IMR-90 (cell line): ENCODE measurements around the gene TTLL9. TPM values are rescaled to one million over a fixed set of nuclear protein-coding genes. Genes with fewer than 3 reads are reported as not detected.

Source experiments
- ATAC-seq: fragments of 200-7000 bp; cut with Tn5 transposase; 2 replicates; pipeline ENCODE4 v1.9.1; 2020; ENCODE audit warnings: low read depth, mild to moderate bottlenecking, moderate library complexity
- BruUV-seq: library from RNA; stranded (reverse); fragments of 400-500 nt; replicated peaks from 2 replicates; lab custom pipeline; 2021; lab: Mats Ljungman, UMichigan
- CTCF ChIA-PET: fragments of 300-600 bp; formaldehyde crosslinking; extraction: SDS; loops from one replicate; lab custom pipeline; 2021; ENCODE audit warnings: antibody characterized with exemption; lab: Yijun Ruan, JAX
- POLR2A ChIA-PET: fragments of 300-600 bp; sonication (Branson Sonifier 250); formaldehyde crosslinking; loops from one replicate; lab custom pipeline; 2022; ENCODE audit warnings: antibody characterized with exemption; ENCODE audit not compliant: unreplicated experiment; lab: Charles Lee
- DNase-seq: peaks from one replicate; pipeline ENCODE4 v3.0.0; 2013
- H2AFZ ChIP-seq: replicated peaks from 2 replicates; pipeline ENCODE3; 2013; ENCODE audit warnings: low read length, mild to moderate bottlenecking; ENCODE audit not compliant: poor library complexity
- H2AK5ac ChIP-seq: 2 replicates; pipeline ENCODE4 v1.6.1; 2013; ENCODE audit warnings: low read depth, low read length, inconsistent platforms
- H2AK9ac ChIP-seq: replicated peaks from 2 replicates; pipeline ENCODE3; 2013; ENCODE audit warnings: mild to moderate bottlenecking, low read depth, low read length, moderate library complexity; ENCODE audit not compliant: poor library complexity
- H2BK120ac ChIP-seq: 2 replicates; pipeline ENCODE4 v1.6.1; 2013; ENCODE audit warnings: low read depth, low read length, inconsistent platforms
- H2BK15ac ChIP-seq: 3 replicates; pipeline ENCODE4 v1.6.1; 2013; ENCODE audit warnings: low read depth, low read length, inconsistent platforms
- H2BK20ac ChIP-seq: 2 replicates; pipeline ENCODE4 v1.6.1; 2013; ENCODE audit warnings: low read depth, mild to moderate bottlenecking, inconsistent platforms, low read length, moderate library complexity
- H2BK5ac ChIP-seq: 2 replicates; pipeline ENCODE4 v1.6.1; 2013; ENCODE audit warnings: mild to moderate bottlenecking, low read depth, low read length, inconsistent platforms; ENCODE audit not compliant: poor library complexity, severe bottlenecking
- H3K14ac ChIP-seq: replicated peaks from 2 replicates; pipeline ENCODE4 v1.6.1; 2013; ENCODE audit warnings: low read depth, low read length, inconsistent platforms
- H3K18ac ChIP-seq: 2 replicates; pipeline ENCODE4 v1.6.1; 2013; ENCODE audit warnings: low read depth, low read length, control low read depth
- H3K23ac ChIP-seq: 2 replicates; pipeline ENCODE4 v1.6.1; 2013; ENCODE audit warnings: low read depth, low read length, inconsistent platforms
- H3K27ac ChIP-seq: 2 replicates; pipeline ENCODE4 v1.5.1; 2013; ENCODE audit warnings: mild to moderate bottlenecking, control low read depth, low read length; ENCODE audit not compliant: insufficient read depth
- H3K27me3 ChIP-seq: 2 replicates; pipeline ENCODE4 v1.6.1; 2013; ENCODE audit warnings: low read length; ENCODE audit not compliant: control insufficient read depth, insufficient read depth
- H3K36me3 ChIP-seq: 2 replicates; pipeline ENCODE4 v1.6.1; 2013; ENCODE audit warnings: low read length, mixed read lengths; ENCODE audit not compliant: control insufficient read depth, insufficient read depth
- H3K4ac ChIP-seq: 2 replicates; pipeline ENCODE4 v1.6.1; 2013; ENCODE audit warnings: low read depth, low read length, inconsistent platforms
- H3K4me1 ChIP-seq: 2 replicates; pipeline ENCODE4 v1.6.1; 2013; ENCODE audit warnings: low read length, mixed read lengths; ENCODE audit not compliant: control insufficient read depth, insufficient read depth
- H3K4me2 ChIP-seq: 2 replicates; pipeline ENCODE4 v1.6.1; 2013; ENCODE audit warnings: low read depth, mild to moderate bottlenecking, control low read depth, low read length, moderate library complexity
- H3K4me3 ChIP-seq: 2 replicates; pipeline ENCODE4 v1.5.1; 2013; ENCODE audit warnings: low read depth, mild to moderate bottlenecking, control low read depth, low read length, moderate library complexity; ENCODE audit not compliant: insufficient read depth
- H3K56ac ChIP-seq: 2 replicates; pipeline ENCODE4 v1.6.1; 2013; ENCODE audit warnings: low read length, inconsistent platforms; ENCODE audit not compliant: insufficient read depth; ENCODE audit errors: extremely low read depth
- H3K79me1 ChIP-seq, 2 experiments: 2 replicates each; pipeline ENCODE4 v1.6.1; 2013; ENCODE audit warnings: low read length in 2 of 2, inconsistent platforms in 1 of 2, low read depth in 1 of 2
- H3K9ac ChIP-seq: 2 replicates; pipeline ENCODE4 v1.6.1; 2013; ENCODE audit warnings: low read depth, low read length, control low read depth
- H3K9me1 ChIP-seq: 2 replicates; pipeline ENCODE4 v1.6.1; 2013; ENCODE audit warnings: low read length, inconsistent platforms; ENCODE audit not compliant: insufficient read depth
- H3K9me3 ChIP-seq: 2 replicates; pipeline ENCODE4 v1.6.1; 2013; ENCODE audit warnings: low read length; ENCODE audit not compliant: control insufficient read depth, insufficient read depth
- H4K20me1 ChIP-seq: 2 replicates; pipeline ENCODE4 v1.6.1; 2013; ENCODE audit warnings: low read length, inconsistent platforms; ENCODE audit not compliant: insufficient read depth
- H4K5ac ChIP-seq: 2 replicates; pipeline ENCODE4 v1.6.1; 2013; ENCODE audit warnings: mild to moderate bottlenecking, low read depth, low read length, control low read depth
- H4K8ac ChIP-seq, 2 experiments: 2 replicates each; pipeline ENCODE4 v1.6.1; 2013; ENCODE audit warnings: low read depth in 2 of 2, low read length in 2 of 2, control low read depth in 1 of 2, inconsistent platforms in 1 of 2
- H4K91ac ChIP-seq: 2 replicates; pipeline ENCODE4 v1.6.1; 2013; ENCODE audit warnings: low read depth, low read length, inconsistent platforms; ENCODE audit not compliant: insufficient read depth
- CEBPB ChIP-seq: IDR thresholded peaks from 2 replicates; pipeline ENCODE4 v1.6.1; 2012; ENCODE audit warnings: low read depth, low read length, improper control_type of control experiment
- CHD1 ChIP-seq: IDR thresholded peaks from 2 replicates; pipeline ENCODE4 v1.6.1; 2012; ENCODE audit warnings: low read depth, low read length, improper control_type of control experiment
- MAFK ChIP-seq: IDR thresholded peaks from 2 replicates; pipeline ENCODE4 v1.6.1; 2012; ENCODE audit warnings: low read depth, low read length, improper control_type of control experiment
- SMC3 ChIP-seq: fragments of 150-350 bp; IDR thresholded peaks from 2 replicates; pipeline ENCODE4 v1.6.1; 2016; ENCODE audit warnings: low read depth, mild to moderate bottlenecking, antibody characterized with exemption, low read length, moderate library complexity
- WGBS, 2 experiments: methylation state at CpG; one replicate each; pipeline versions ENCODE4 v1.1.5 to v1.1.7; 2013; ENCODE audit warnings: missing lambda C conversion rate in 2 of 2; ENCODE audit not compliant: insufficient read length in 1 of 2; ENCODE audit errors: extremely low coverage in 2 of 2; 5-methylcytosine and 5-hydroxymethylcytosine counted together
- dilution Hi-C: fragments of 300-500 bp; cut with HindIII; formaldehyde crosslinking; loops from one replicate; pipeline ENCODE4 v1.14.3; 2018; ENCODE audit warnings: low sequenced_read_pairs; ENCODE audit not compliant: unreplicated experiment
- in situ Hi-C: fragments of 300-500 bp; cut with MboI; formaldehyde crosslinking; loops from 3 replicates; pipeline ENCODE4 v1.14.3; 2019; ENCODE audit warnings: low sequenced_read_pairs, inconsistent platforms, mixed read lengths
- intact Hi-C: fragments of 100-400 bp; cut with micrococcal nuclease; formaldehyde crosslinking; loops from 2 replicates; pipeline ENCODE4 v1.10.0; 2022
- polyA plus RNA-seq, 3 experiments: library from polyadenylated mRNA; depleted of rRNA; stranded (reverse); fragments of >200 nt; gene quantifications; 2 replicates each; pipeline ENCODE4 v1.2.3, GENCODE V29; 2012; ENCODE audit warnings: low replicate concordance in 1 of 3
- total RNA-seq: library from RNA; depleted of rRNA; stranded (reverse); fragments of >200 nt; gene quantifications from 2 replicates; pipeline ENCODE4 v1.2.3, GENCODE V29; 2012

TTLL9 gene
- total and polyA plus RNA-seq, 2 of the 4 experiments (the other 2 are of a cell fraction) = not detected

DNA sequence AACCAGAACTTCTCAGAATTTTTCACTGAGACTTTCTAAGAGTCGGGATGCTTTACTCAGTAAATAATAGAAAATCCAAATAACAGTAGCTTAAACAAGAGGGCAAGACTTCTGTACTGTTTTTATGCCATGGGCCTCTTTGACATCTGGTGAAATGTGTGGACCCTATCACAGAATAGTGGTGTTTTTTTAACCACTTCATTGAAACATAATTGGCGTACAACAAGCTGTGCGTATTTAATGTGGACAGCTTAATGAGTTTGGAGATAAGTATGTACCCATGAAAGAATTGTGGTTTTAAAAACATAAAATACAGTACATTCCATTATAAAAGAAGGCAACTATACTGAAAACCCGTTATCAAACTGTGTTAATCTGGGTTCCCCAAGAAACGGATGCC lies 43.7 kb downstream of the TTLL9 start:
- H3K27ac ChIP-seq = no peak overlapping the region
- no CpG with 5 or more reads among the region's 5 CpGs for WGBS, 2 experiments
- no peak overlapping the region for H4K5ac ChIP-seq
- H4K8ac ChIP-seq = no peak overlapping the region
- H2BK20ac ChIP-seq = no peak overlapping the region
- H3K4me2 ChIP-seq = no peak overlapping the region
- no peaks in the 10 kb centered on the region for H3K9me1 ChIP-seq
- H2BK120ac ChIP-seq = no peak overlapping the region
- no peak overlapping the region for H4K91ac ChIP-seq
- ChIA-PET POLR2A (no interaction called here), CTCF (interaction anchor here (0.6 kb wide), 1 partner anchor 61 kb away, joined by 4 read pairs; no protein-coding TSS in a partner anchor)
- TF ChIP-seq MAFK (no peak), CHD1 (no peak), CEBPB (no peak), SMC3 (no peak)
- BruUV-seq = no TSS peak
- ATAC-seq = no peak
- no peaks in the 10 kb centered on the region for H3K79me1 ChIP-seq
- no peak overlapping the region for H3K56ac ChIP-seq
- no peak overlapping the region for H3K4ac ChIP-seq
- DNase-seq = no peak
- H3K36me3 ChIP-seq = no peaks in the 10 kb centered on the region
- H3K18ac ChIP-seq = no peak overlapping the region
- no peaks in the 10 kb centered on the region for H3K4me1 ChIP-seq
- H3K14ac ChIP-seq = no peak overlapping the region
- H2BK15ac ChIP-seq = no peak overlapping the region
- H3K9ac ChIP-seq = no peak overlapping the region
- H3K27me3 ChIP-seq = peaks cover 51% of the 10 kb centered on the region
- no peak overlapping the region for H2AK5ac ChIP-seq
- no peak overlapping the region for H3K23ac ChIP-seq
- H2AFZ ChIP-seq = no peak overlapping the region
- in situ Hi-C loops = no loop called here
- no peak overlapping the region for H2BK5ac ChIP-seq
- dilution Hi-C loops = no loop called here
- intact Hi-C loops = no loop called here
- H4K20me1 ChIP-seq = no peaks in the 10 kb centered on the region
- H2AK9ac ChIP-seq = no peak overlapping the region
- H3K4me3 ChIP-seq = no peak overlapping the region
- H3K9me3 ChIP-seq = no peaks in the 10 kb centered on the region
